HG03039 (cell line): Measurements from ENCODE around the gene MYBPC1.
A peak's percentile ranks its signal among the peaks of the same experiment; 100 is the strongest.
"Not testable (repeated sequence)": the region's sequence is repeated elsewhere in the genome, so short reads cannot be mapped to it uniquely, and the experiment has no call there.

Experiments used
- ATAC-seq: cut with Tn5 transposase; IDR thresholded peaks from one replicate; pipeline ENCODE4 v1.9.1; 2021; ENCODE audit warnings: mild to moderate bottlenecking, moderate library complexity; ENCODE audit not compliant: unreplicated experiment

Gene MYBPC1

DNA sequence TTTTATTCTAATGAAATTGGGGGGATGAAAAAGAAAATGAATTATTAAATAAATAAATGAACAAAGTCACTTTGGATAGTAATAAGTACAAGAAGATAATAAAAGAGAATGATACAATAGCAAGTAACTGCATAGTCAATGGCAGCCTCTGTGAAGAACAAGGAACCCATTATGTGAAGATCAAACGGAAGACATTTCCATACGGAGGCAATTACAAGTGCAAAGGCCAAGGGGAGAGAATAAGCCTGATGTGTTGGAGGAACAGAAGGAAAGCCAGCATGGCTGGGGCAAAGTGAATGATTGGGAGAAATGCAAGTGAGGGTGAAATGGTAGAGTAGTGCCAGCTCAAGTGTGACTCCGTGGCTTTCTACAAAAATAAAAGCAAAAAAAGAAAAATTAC is 58.7 kb downstream of the MYBPC1 start:
- no peak for ATAC-seq

DNA sequence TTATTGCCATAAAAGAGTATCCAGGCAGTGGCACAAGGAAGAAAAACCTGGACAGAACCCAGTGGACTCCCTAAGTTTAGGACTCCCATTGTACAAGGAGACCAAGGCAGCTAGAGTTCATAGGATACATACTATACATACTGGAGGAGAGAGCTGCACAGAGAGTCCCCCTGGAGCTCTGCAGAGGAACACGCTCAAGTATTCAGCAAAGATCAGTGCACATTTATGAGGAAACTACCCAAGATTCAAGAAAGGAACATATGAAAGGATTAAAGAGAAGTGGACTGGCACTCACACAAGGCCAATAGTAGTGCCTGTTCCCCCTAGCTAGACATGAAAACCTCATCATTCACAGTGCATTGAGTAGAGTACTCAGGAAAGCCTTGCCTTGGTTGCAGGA is 59.7 kb downstream of the MYBPC1 start:
- no peak for ATAC-seq

DNA sequence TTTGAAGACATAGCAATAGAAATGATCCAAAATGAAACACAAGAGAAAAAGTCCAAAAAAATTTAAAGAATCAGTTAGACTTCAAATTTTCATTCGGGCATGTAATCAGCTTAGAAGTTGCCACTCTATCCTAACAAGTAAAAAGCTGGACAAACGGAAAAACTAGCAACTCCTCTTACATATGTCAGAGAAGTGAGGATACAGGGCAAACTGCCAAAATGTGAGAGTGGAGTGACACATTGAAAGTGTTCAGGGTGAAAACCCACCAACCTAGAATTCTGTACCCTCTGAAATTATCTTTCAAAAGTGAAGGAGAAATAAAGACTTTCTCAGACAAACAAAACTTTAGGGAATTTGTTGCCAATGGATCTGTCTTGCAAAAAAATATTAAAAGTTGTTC is 60.6 kb downstream of the MYBPC1 start:
- ATAC-seq = no peak

DNA sequence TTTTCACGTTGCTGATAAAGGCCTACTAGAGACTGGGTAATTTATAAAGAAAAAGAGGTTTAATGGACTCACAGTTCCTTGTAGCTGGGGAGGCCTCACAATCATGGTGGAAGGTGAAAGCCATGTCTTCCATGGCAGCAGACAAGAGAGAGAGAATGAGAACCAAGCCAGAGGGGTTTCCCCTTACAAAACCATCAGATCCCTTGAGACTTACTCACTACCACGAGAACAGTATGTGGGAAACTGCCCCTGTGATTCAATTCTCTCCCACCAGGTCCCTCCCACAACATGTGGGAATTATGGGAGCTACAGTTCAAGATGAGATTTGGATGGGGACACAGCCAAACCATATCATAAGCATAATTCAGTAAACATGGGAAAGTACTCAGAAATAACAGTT is 65.9 kb downstream of the MYBPC1 start:
- ATAC-seq = not testable (repeated sequence)

DNA sequence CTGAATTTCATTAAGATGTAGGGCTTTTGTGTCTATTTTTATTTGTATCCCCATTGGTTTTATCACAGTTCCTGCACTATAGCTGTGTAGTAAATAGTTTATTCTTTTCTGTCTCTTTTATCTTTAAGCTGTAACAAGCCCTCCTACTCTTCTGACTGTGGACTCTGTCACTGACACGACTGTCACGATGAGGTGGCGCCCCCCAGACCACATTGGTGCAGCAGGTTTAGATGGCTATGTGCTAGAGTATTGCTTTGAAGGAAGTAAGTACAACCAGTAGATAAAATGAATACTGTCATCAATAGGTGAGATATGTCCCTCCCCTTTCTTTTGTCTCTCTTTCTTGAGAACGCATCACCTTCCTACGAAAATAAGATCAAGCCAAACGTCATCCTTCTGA is 68.5 kb downstream of the MYBPC1 start:
- no peak for ATAC-seq

DNA sequence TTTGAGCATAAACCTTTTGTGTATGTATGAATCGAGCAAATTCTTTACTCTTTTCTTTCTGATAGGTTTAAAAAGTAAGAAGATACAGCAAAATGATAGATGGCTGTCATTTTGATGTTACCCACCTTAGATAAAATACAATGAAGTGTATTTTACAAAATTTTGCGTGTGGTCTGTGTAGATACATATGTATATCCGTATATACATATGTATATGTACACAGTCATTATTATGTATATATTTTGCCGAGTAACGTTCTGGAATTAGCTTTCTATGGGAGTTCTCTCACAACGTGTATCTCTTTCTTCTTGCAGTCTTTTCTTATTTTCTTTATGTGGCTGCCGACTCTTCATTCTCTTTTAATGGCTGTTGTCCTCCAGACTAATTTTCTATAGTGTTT is 70.2 kb downstream of the MYBPC1 start:
- ATAC-seq = no peak

DNA sequence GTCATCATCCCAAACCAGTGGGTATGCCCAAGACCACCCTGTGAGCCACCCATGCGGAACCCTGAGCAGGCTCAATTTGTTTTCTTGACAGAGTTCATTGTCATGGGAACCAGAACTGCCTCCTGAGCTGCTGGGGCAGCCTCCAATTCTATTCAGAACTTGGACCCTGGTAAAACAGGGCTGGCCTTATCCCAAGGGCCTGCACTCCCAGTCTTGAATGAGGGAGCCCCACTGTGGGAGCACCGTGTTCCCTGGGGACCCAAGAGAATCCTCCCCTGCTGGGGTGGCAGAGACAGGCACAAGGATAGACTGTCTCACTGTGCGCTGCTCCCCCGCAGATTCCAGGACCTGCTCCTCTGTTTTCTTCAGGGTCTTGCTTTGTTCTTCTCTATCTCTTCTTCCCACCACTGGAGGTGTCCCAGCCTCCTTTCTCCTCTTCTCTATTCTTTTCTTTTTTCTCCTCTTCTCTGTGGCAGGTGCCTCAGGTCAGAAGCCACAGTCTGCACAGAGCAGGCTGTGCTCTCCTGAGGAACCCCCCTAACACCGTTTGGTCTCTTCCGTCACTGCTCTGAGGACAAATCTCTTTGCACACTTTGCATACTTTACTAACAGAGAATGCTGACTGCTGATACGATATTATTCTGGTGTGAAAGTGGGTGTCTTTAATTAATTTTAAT is 71.4 kb downstream of the MYBPC1 start:
- ATAC-seq = no peak

DNA sequence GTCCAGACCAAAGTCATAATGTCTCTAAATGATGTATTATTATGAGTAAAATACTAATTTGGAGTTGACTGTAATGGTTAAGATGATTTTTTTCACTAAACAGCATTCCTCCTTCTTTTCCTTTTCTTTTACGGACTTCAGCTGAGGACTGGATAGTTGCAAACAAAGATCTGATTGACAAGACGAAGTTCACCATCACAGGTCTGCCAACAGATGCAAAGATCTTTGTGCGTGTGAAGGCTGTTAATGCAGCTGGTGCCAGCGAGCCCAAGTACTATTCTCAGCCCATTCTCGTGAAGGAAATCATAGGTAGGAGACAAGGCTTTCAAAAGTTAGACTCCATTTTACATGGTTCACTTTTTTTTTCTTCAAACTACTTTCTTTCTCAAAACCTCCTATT is 72.8 kb downstream of the MYBPC1 start:
- no peak for ATAC-seq

DNA sequence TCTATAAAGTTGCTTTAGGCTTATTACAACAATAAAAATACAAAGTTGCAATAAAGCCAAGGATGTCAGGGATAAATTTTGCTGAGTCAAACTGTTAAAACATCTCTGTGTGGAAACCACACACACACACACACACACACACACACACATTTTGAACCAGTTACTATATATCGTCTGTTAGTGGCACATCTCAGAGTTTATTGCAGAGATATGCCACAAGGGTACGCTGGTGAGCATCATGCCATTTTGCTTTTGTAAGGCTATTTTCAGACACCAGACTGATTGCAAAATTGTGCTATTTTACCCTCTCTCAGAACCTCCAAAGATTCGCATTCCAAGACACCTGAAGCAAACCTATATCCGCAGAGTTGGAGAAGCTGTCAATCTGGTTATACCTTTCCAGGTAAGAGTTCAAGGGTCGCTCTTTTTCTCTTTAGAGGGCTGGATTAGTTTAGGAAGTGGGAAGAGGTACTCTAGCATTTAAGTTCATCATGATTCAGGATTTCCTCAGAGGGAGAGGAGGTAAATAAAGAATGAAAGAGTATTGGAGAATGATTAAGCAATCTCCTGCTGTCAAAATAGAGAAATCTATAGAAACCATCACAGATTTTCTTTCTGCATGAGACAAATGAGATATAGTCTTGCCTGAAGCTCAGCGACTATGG is 75.4 kb downstream of the MYBPC1 start:
- no peak for ATAC-seq

DNA sequence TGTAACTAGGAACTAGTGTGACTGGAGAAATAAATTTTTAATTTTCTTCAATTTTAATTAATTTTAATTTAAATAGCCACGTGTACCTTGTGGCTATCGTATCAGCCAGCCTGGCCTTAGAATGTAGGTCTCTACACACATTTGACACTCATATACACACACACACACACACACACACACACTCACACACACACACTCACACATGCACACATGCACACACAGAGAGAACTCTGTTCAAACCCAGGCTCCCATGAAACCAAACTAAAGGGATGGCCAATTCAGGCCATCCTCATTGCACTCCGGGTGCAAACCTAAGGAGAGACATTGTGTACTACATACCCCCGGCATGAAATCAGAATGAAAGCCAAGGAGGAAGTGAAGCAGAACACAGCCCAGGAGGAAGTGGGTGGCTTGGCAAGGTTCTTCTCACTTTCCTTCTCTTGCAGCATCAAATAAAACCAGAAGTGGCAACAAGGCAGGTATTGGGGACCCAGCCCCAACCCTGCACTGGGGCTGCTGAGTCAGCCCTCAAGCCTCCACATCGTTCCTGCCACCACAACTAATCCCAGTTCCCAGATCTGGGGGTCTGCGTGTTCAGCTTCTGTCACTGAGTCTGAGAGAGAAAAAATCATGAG is 76.5 kb downstream of the MYBPC1 start:
- ATAC-seq = peak; percentile 75

DNA sequence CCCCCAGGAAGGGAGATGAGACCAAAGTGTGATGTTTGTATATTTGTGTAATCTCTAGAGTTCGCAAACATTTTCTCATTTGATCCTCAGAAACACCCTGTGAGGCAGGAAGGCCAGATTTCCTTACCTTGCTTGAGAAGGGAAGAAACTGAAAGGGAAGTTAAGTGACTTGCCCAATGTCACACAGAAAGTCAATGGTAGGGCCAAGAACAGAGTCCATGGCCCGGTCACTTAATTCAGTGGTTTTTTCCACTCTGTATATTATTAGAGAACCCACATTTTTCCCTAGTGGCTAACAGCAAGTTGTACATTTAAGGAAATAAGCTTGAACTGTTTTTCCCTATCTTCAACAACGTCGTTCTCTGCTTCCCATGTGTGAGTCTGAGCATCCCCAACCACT is 77.1 kb downstream of the MYBPC1 start:
- no peak for ATAC-seq

DNA sequence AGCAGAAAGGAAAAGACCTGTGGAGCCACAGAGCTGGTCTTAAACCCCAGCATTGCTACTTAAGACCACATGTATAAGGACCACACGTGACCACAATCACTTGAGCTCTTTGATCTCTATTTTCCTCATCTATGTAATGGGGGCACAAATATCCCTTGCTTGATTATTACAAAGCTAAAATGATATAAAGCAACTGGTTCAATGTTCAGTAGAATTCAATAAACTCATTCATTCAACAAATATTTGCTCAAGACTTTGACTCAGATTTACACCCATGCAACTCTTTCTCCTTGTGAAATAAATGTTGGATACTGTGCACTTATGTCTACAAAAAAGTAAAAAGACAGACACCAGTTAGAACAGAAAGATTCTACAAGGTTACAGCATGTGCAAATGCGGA is 80.8 kb downstream of the MYBPC1 start:
- no peak for ATAC-seq

DNA sequence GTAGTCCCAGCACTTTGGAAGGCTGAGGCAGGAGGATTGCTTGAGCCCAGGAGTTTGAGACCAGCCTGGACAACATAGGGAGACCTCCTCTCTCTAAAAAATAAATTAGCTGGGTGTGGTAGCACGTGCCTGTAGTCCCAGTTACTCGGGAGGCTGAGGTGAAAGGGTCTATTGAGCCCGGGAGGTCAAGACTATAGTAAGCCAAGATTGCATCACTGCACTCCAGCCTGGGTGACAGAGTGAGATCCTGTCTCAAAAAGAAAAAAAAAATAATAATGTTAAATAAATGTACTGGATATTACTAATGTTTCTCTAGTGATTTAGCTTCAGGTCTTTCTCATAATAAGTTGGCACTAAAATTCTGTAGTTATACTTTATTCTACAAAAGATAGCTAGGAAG is 81.7 kb downstream of the MYBPC1 start:
- ATAC-seq = not testable (repeated sequence)

DNA sequence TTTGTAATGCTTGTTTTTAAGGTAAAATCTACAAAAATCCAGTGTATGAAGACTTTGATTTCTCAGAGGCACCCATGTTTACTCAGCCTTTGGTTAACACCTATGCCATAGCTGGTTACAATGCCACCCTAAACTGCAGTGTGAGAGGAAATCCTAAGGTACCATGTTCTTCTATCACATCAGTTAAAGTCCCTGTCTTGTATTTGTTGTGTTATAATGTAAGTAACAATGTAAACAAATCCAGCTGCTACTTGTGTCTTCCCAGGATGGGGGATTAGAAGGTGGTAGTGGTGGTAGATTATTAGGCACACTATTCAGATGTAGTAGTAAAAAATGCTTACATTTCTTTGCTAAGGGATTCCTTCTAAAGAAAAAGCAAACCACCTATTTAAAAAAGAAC is 83.3 kb downstream of the MYBPC1 start:
- no peak for ATAC-seq

DNA sequence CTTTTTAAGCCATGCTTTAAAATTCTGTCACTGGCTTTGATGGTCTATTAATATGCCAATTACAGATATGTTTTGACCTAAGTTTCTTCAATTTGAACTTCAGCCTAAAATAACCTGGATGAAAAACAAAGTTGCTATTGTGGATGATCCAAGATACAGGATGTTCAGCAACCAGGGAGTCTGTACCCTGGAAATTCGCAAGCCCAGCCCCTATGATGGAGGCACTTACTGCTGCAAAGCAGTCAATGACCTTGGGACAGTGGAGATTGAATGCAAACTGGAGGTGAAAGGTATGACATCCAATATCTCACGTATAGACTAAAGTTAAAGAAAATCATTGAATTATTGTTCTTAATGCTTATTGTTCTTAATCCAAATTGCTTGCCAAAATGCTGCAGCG is 85.5 kb downstream of the MYBPC1 start:
- ATAC-seq = no peak

DNA sequence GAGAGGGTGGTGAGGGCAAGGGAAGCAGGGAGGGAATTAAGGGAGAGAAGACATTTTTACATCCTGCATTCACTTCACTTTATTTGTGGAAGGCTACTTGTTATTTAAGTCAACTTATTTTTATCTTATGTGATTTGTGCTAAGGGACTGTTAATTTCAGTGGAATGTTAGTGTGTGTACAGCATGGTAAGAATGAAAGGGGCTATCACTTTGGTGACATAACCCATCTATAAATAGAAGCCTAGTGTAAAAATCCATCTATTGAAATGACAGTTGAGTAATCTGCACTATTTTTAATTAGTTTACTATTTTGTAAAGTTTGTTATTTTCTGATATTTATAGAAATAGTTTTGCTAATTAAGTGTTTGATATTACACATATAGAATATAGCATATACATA is 85.9 kb downstream of the MYBPC1 start:
- ATAC-seq = no peak

DNA sequence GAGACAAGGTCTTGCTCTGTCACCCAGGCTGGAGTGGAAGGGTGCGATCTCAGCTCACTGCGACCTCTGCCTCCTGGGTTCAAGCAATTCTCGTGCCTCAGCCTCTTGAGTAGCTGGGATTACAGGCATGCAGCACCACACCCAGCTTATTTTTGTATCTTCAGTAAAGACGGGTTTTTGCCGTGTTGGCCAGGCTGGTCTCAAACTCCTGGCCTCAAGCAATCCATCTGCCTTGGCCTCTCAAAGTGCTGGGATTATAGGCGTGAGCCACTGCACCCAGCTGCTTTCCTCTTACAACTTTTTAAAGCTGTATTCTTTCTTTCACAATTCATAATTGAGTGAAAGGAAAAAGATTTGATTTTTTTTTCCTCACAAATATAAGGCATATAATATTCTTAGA is 86.9 kb downstream of the MYBPC1 start:
- not testable (repeated sequence) for ATAC-seq

DNA sequence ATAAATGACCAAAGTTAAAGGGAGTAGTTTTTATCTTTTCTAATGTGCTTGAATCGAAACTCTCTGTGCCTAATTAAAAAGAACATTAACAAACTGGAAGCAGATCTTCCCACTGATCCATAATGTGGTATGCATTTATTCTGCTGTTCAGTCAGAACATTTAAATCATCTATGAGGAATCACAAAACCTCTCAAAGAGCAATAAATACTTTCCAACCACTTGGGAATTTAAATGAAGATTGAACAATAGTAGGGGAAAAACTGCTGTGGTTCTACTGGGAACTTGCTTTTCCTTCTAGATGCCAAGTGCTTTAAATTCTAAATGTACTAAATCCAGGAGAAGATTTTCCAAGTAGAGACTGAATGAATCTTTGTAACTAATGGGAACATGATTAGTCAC is 90.3 kb downstream of the MYBPC1 start:
- no peak for ATAC-seq

DNA sequence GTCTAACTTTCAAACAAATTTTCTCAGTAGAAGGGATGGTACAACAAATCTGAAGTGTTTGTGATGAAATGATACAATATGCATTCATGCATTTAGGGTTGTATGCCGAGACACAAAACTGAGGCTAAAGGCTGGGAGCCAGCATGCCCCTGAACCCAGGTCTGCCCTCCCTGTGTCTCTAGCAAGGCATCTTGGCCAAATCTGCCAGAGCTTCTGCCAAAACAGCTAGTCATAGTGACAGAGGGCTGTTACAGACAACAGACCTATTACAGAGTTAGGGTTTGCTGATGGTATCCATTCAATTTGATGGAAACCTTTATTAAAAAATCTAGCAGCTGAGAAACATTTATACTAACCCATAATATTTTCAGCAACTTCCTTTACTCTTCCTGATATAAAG is 91.4 kb downstream of the MYBPC1 start:
- no peak for ATAC-seq

DNA sequence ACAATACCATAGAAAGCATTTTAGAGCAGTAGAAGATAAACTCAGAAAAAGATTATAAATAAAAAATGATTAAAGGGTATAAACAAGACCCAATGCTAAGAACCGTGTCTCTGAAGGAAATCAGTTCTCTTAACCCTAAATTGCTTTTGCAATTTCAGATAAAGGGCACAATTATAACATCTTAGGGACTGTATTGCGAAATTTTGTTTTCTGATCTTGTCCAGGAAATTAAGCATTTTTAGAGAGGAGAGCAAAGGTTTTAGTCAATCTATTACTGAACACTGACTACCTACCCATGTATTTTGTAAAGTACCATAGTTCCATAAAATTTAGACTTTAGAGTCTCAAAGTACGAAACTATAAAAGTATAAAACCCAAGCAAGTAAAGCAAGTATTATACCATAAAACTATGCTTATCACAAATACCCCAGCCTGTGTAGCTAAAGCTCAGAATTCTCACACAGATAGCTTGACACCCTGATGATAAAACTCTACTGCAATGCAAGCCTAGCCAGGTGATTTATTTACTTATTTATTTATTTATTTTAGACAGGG is 95.8 kb downstream of the MYBPC1 start:
- ATAC-seq = no peak

DNA sequence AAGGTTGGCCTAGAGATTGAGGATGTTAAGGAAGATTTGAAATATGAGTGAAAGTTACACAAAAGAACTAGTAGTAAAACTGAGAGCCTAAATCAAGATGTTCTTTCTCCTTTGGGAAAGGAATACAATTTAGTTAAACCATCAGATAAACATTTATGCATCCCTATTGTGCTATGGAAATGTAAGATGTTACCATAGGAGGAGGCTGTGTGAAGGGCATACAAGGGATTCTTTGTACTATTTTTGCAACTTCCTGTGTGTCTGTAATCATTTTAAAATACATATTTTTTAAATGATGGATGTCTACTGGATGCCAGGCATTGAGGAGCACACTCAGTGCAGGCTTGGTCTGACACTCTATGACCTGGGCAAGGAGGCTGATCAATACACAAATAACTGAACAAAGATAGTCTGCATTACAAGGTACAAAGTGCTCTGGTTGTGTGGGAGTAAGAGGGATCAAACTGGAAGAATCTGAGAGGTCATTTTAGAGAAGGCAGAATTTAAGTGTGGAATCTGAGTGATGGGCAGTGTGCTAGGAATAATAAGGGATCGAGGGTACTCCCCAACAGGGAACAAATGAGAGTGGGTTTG is 96.8 kb downstream of the MYBPC1 start:
- no peak for ATAC-seq
